GM19397 (cell line): ENCODE results near the gene NAV3.

ENCODE experiments used
- ATAC-seq: cut with Tn5 transposase; IDR thresholded peaks from one replicate; pipeline ENCODE4 v1.9.1; 2021; ENCODE audit warnings: mild to moderate bottlenecking, moderate library complexity; ENCODE audit not compliant: unreplicated experiment

The NAV3 gene

GRCh38 chr12:77830583-77831351, at the start of gene NAV3:
Gene NAV3, plus strand, starts transcription at chr12:77830894. Its CDS starts 568 bp downstream, at chr12:77831462.
- ATAC-seq = no peak

- ATAC-seq = no peak
Measured at GRCh38 chr12:77782034-77782433, 48.7 kb upstream of the NAV3 start.

- no peak for ATAC-seq
Measured at GRCh38 chr12:77782766-77783165, 47.9 kb upstream of the NAV3 start.

- ATAC-seq = no peak
Measured at GRCh38 chr12:77785211-77785610, 45.5 kb upstream of the NAV3 start.

GRCh38 chr12:77786675-77787074, 44.0 kb upstream of the NAV3 start:
- no peak for ATAC-seq

- no peak for ATAC-seq
Measured at GRCh38 chr12:77788231-77789168, 42.2 kb upstream of the NAV3 start.

GRCh38 chr12:77795699-77796098, 35.0 kb upstream of the NAV3 start:
- ATAC-seq = no peak

GRCh38 chr12:77796775-77797174, 33.9 kb upstream of the NAV3 start:
- no peak for ATAC-seq

- no peak for ATAC-seq
Measured at GRCh38 chr12:77800501-77800900, 30.2 kb upstream of the NAV3 start.

GRCh38 chr12:77808534-77808933, 22.2 kb upstream of the NAV3 start:
- no peak for ATAC-seq

- no peak for ATAC-seq
Measured at GRCh38 chr12:77813558-77813957, 17.1 kb upstream of the NAV3 start.

- no peak for ATAC-seq
Measured at GRCh38 chr12:77814386-77814785, 16.3 kb upstream of the NAV3 start.

- ATAC-seq = peak; percentile 78
Measured at GRCh38 chr12:77816196-77816595, 14.5 kb upstream of the NAV3 start.

- no peak for ATAC-seq
Measured at GRCh38 chr12:77817276-77817675, 13.4 kb upstream of the NAV3 start.

GRCh38 chr12:77818351-77818750, 12.3 kb upstream of the NAV3 start:
- ATAC-seq = no peak

- ATAC-seq = no peak
Measured at GRCh38 chr12:77821699-77822203, 8.9 kb upstream of the NAV3 start.

- no peak for ATAC-seq
Measured at GRCh38 chr12:77833329-77833728, 2.6 kb downstream of the NAV3 start.

- no peak for ATAC-seq
Measured at GRCh38 chr12:77834618-77835017, 3.9 kb downstream of the NAV3 start.

GRCh38 chr12:77835969-77836368, 5.3 kb downstream of the NAV3 start:
- ATAC-seq = no peak

GRCh38 chr12:77837876-77838291, 7.2 kb downstream of the NAV3 start:
- no peak for ATAC-seq

GRCh38 chr12:77841521-77841920, 10.8 kb downstream of the NAV3 start:
- no peak for ATAC-seq

- no peak for ATAC-seq
Measured at GRCh38 chr12:77842430-77842829, 11.7 kb downstream of the NAV3 start.
